ENCODE measurements around the gene HNRNPAB. TPM values are rescaled to one million over a fixed set of nuclear protein-coding genes. Genes with fewer than 3 reads are reported as not detected.

The HNRNPAB gene
- total and polyA plus RNA-seq, 2 experiments from 2014 or later = 85.2 to 175 TPM

DNA sequence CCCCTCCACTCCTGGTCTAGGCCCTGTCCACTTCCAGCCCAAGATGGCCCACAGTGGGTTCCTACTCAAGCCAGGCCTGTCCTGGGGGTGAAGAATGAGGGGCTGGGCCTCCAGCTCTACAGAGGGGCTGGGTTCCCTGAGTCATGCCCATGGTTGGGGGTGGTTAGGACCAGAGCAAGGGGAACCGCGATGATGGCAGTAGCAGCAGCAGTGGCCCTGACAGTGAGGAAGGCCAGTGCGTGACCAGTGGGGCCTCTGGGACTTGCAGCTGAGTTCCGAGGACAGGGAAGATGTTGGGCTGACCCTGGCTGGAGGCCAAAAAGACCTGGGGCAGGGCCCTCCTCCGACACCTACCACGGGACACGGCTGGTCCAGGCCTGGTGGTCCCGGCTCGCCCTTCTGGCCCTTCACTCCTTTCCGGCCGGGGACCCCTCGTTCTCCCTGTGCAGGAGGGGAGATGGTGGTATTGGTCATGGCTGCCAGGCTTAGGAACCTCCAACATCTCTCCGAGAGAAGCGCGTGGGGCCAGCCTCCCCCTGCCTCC, 37.4 kb downstream of the HNRNPAB start:
- Histone ChIP-seq H3K4me1 (ENCODE audit: insufficient read depth) (no peaks in the 10 kb centered on the region), H3K9me3 (ENCODE audit: low read depth) (no peaks in the 10 kb centered on the region), H3K4me3 (no peak overlapping the region), H3K27ac (no peak overlapping the region), H4K20me1 (ENCODE audit: insufficient read depth, poor library complexity, severe bottlenecking) (no peaks in the 10 kb centered on the region), H3K27me3 (no peaks in the 10 kb centered on the region), H3K36me3 (replicated peaks; ENCODE audit: insufficient read depth, low read depth) (no peaks in the 10 kb centered on the region), H2AFZ (no peak overlapping the region), H3K4me2 (no peak overlapping the region), H3K79me2 (no peaks in the 10 kb centered on the region), H3K9me2 (replicated peaks; ENCODE audit: insufficient read depth) (no peaks in the 10 kb centered on the region)
- TF ChIP-seq EZH2phosphoT487 (IDR thresholded peaks at IDR 0.05; ENCODE audit: low read depth, severe bottlenecking, unreplicated experiment) (no peak), EZH2 (IDR thresholded peaks at IDR 0.05; ENCODE audit: borderline replicate concordance) (no peak)
- TF ChIP-seq, protein P1, sequence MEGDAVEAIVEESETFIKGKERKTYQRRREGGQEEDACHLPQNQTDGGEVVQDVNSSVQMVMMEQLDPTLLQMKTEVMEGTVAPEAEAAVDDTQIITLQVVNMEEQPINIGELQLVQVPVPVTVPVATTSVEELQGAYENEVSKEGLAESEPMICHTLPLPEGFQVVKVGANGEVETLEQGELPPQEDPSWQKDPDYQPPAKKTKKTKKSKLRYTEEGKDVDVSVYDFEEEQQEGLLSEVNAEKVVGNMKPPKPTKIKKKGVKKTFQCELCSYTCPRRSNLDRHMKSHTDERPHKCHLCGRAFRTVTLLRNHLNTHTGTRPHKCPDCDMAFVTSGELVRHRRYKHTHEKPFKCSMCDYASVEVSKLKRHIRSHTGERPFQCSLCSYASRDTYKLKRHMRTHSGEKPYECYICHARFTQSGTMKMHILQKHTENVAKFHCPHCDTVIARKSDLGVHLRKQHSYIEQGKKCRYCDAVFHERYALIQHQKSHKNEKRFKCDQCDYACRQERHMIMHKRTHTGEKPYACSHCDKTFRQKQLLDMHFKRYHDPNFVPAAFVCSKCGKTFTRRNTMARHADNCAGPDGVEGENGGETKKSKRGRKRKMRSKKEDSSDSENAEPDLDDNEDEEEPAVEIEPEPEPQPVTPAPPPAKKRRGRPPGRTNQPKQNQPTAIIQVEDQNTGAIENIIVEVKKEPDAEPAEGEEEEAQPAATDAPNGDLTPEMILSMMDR (IDR thresholded peaks at IDR 0.05; ENCODE audit: poor library complexity) = no peak
- WGBS (ENCODE audit: low lambda C conversion rate, missing lambda C conversion rate) = 96% methylated on average over 14 of the region's 15 CpGs
- DNase-seq (ENCODE audit: low spot score) = no peak

- DNase-seq (ENCODE audit: low spot score) = no peak
- Histone ChIP-seq H3K36me3 (replicated peaks; ENCODE audit: insufficient read depth, low read depth) (no peaks in the 10 kb centered on the region), H3K79me2 (no peaks in the 10 kb centered on the region), H3K9me2 (replicated peaks; ENCODE audit: insufficient read depth) (no peaks in the 10 kb centered on the region), H3K27me3 (no peaks in the 10 kb centered on the region), H3K9me3 (ENCODE audit: low read depth) (no peaks in the 10 kb centered on the region), H3K27ac (no peak overlapping the region), H3K4me1 (ENCODE audit: insufficient read depth) (no peaks in the 10 kb centered on the region), H3K4me2 (no peak overlapping the region), H4K20me1 (ENCODE audit: insufficient read depth, poor library complexity, severe bottlenecking) (no peaks in the 10 kb centered on the region), H3K4me3 (no peak overlapping the region), H2AFZ (no peak overlapping the region)
- TF ChIP-seq EZH2phosphoT487 (IDR thresholded peaks at IDR 0.05; ENCODE audit: low read depth, severe bottlenecking, unreplicated experiment) (no peak), EZH2 (IDR thresholded peaks at IDR 0.05; ENCODE audit: borderline replicate concordance) (no peak)
- TF ChIP-seq, protein P1 (IDR thresholded peaks at IDR 0.05; ENCODE audit: poor library complexity) = no peak
- WGBS (ENCODE audit: low lambda C conversion rate, missing lambda C conversion rate) = 91% methylated on average over 10 of the region's 10 CpGs
Measured at GRCh38 chr5:178242416-178242815, 38.1 kb downstream of the HNRNPAB start.

DNA sequence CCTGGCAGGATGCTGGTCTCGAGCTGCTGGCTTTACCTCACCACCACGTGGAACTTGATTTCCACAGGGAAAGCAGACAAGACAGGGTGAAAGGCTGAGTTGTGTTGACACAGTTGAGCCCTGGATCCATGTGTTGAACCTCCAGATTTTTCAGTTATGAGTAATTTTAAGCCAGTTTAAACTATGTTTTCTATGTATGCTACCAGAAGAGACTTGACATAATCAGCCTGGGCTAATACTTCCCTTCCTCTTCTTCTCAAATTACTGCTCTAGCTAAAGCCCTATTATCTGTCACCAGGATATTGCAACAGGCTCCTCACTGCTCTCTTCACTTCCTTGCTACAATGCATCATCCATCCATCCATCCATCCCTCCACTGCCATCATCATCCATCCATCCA, 40.2 kb downstream of the HNRNPAB start:
- H3K27ac ChIP-seq = no peak overlapping the region
- H3K9me3 ChIP-seq (ENCODE audit: low read depth) = no peaks in the 10 kb centered on the region
- H3K36me3 ChIP-seq (replicated peaks; ENCODE audit: insufficient read depth, low read depth) = no peaks in the 10 kb centered on the region
- TF ChIP-seq EZH2 (IDR thresholded peaks at IDR 0.05; ENCODE audit: borderline replicate concordance) = no peak
- TF ChIP-seq, protein P1 (IDR thresholded peaks at IDR 0.05; ENCODE audit: poor library complexity) = no peak
- no peak for TF ChIP-seq EZH2phosphoT487 (IDR thresholded peaks at IDR 0.05; ENCODE audit: low read depth, severe bottlenecking, unreplicated experiment)
- 55% methylated on average over 2 of the region's 2 CpGs for WGBS (ENCODE audit: low lambda C conversion rate, missing lambda C conversion rate)
- DNase-seq (ENCODE audit: low spot score) = no peak
- no peak overlapping the region for H3K4me2 ChIP-seq
- H2AFZ ChIP-seq = no peak overlapping the region
- H4K20me1 ChIP-seq (ENCODE audit: insufficient read depth, poor library complexity, severe bottlenecking) = no peaks in the 10 kb centered on the region
- H3K79me2 ChIP-seq = no peaks in the 10 kb centered on the region
- no peaks in the 10 kb centered on the region for H3K9me2 ChIP-seq (replicated peaks; ENCODE audit: insufficient read depth)
- H3K27me3 ChIP-seq = no peaks in the 10 kb centered on the region
- H3K4me1 ChIP-seq (ENCODE audit: insufficient read depth) = no peaks in the 10 kb centered on the region
- no peak overlapping the region for H3K4me3 ChIP-seq
